Stomach (tissue), 4 donors: Measurements from ENCODE around the gene KLC4.

Experiments
- EP300 ChIP-seq: sonication (generic); formaldehyde crosslinking; IDR thresholded peaks from one replicate; pipeline ENCODE4 v1.6.1; 2017; ENCODE audit warnings: antibody characterized with exemption
- POLR2A ChIP-seq, 4 donors: fragments of 450-650 bp; IDR thresholded peaks; one replicate each; pipeline ENCODE4 v1.6.1; 2016; ENCODE audit warnings: antibody characterized with exemption in 4 of 4, control low read depth in 2 of 4, mild to moderate bottlenecking in 1 of 4, moderate library complexity in 1 of 4
- POLR2AphosphoS5 ChIP-seq, 3 donors: sonication (generic); formaldehyde crosslinking; IDR thresholded peaks; one replicate each; pipeline ENCODE4 v1.6.1; 2016; ENCODE audit warnings: antibody characterized with exemption in 3 of 3
- TF ChIP-seq, protein P1 (sequence below), 7 experiments: fragments of 450-650 bp in 4 of 7; fragments of 200-600 bp in 3 of 7; sonication (generic) in 3 of 7; IDR thresholded peaks; one replicate each; pipeline ENCODE4 v1.5.1; 2016 to 2019; ENCODE audit warnings: antibody characterized with exemption in 7 of 7, control low read depth in 2 of 7, mild to moderate bottlenecking in 1 of 7

DNA sequence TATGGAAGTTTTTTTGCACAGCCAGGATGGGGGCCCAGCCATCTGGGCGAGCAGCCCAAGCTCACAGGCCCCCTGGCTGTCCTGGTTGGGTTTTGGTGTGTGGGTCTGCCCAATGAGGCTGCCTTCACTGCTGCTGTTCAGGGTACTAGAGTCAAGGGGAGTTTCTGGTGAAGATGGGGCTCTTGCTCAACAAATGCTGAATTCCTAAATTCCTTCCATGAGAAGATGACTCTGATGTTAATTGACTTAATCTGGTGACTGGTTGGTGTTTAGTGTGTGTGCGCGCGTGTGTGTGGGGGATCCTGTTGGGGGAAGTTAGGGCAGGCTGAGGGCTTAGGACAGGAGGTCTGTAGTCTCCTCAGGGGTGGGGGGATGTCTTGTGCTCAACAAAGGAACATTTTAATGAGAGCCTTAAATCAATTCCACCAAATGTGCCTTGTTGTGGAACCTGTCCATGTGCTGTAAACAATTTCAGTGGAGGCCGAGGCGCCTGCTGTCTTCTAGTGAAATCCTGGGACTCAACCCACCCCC is 18.6 kb downstream of the KLC4 start:
- TF ChIP-seq POLR2A (IDR thresholded peaks at IDR 0.05) = no peak
- TF ChIP-seq, protein P1, sequence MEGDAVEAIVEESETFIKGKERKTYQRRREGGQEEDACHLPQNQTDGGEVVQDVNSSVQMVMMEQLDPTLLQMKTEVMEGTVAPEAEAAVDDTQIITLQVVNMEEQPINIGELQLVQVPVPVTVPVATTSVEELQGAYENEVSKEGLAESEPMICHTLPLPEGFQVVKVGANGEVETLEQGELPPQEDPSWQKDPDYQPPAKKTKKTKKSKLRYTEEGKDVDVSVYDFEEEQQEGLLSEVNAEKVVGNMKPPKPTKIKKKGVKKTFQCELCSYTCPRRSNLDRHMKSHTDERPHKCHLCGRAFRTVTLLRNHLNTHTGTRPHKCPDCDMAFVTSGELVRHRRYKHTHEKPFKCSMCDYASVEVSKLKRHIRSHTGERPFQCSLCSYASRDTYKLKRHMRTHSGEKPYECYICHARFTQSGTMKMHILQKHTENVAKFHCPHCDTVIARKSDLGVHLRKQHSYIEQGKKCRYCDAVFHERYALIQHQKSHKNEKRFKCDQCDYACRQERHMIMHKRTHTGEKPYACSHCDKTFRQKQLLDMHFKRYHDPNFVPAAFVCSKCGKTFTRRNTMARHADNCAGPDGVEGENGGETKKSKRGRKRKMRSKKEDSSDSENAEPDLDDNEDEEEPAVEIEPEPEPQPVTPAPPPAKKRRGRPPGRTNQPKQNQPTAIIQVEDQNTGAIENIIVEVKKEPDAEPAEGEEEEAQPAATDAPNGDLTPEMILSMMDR (IDR thresholded peaks at IDR 0.05) = no peak
- no peak for TF ChIP-seq EP300
- TF ChIP-seq POLR2AphosphoS5 (IDR thresholded peaks at IDR 0.05) = no peak
